CD4-positive, alpha-beta memory T cell (primary cell): Measurements from ENCODE around the gene ECSCR. TPM values are rescaled to one million over a fixed set of nuclear protein-coding genes. Genes with fewer than 3 reads are reported as not detected.

Source experiments
- CTCF ChIA-PET: fragments of 350-600 bp; sonication (Branson Sonifier 250); formaldehyde crosslinking; loops from one replicate; lab custom pipeline; 2021; ENCODE audit warnings: inconsistent platforms; ENCODE audit not compliant: partially characterized antibody; lab: Charles Lee
- POLR2A ChIA-PET: fragments of 350-600 bp; sonication (Branson Sonifier 250); formaldehyde crosslinking; loops from one replicate; lab custom pipeline; 2021; ENCODE audit not compliant: partially characterized antibody; lab: Charles Lee
- DNase-seq, 5 donors: peaks; one replicate each; pipeline versions ENCODE4 v3.0.0 to v3.0.0-alpha.2; 2020 to 2022; ENCODE audit warnings: mixed read lengths in 1 of 5
- H3K27ac ChIP-seq: one replicate; pipeline ENCODE4 v1.7.0; 2013; ENCODE audit warnings: low read depth, low read length
- H3K27me3 ChIP-seq: 2 replicates; pipeline ENCODE4 v1.7.0; 2013; ENCODE audit warnings: mild to moderate bottlenecking, low read length, moderate library complexity; ENCODE audit not compliant: insufficient read depth
- H3K36me3 ChIP-seq: 2 replicates; pipeline ENCODE4 v1.7.0; 2013; ENCODE audit warnings: mild to moderate bottlenecking, low read length, moderate library complexity; ENCODE audit not compliant: insufficient read depth
- H3K4me1 ChIP-seq: 2 replicates; pipeline ENCODE4 v1.7.0; 2013; ENCODE audit warnings: mild to moderate bottlenecking, low read length, moderate library complexity; ENCODE audit not compliant: insufficient read depth
- H3K4me3 ChIP-seq, 2 donors: one replicate each; pipeline ENCODE4 v1.7.0; 2013; ENCODE audit warnings: low read length in 2 of 2, mild to moderate bottlenecking in 1 of 2
- H3K9me3 ChIP-seq, 2 donors: one replicate each; pipeline ENCODE4 v1.7.0; 2013; ENCODE audit warnings: low read length in 2 of 2, control low read depth in 1 of 2; ENCODE audit not compliant: control insufficient read depth in 1 of 2
- H3K27ac Mint-ChIP-seq, 7 donors: one replicate each; pipeline ENCODE4 v1.8.0; 2020 to 2021; ENCODE audit warnings: mixed read lengths in 7 of 7, mild to moderate bottlenecking in 6 of 7, inconsistent platforms in 3 of 7, moderate library complexity in 3 of 7
- H3K27me3 Mint-ChIP-seq, 2 donors: one replicate each; pipeline ENCODE4 v1.8.0; 2020 to 2021; ENCODE audit warnings: mixed read lengths in 2 of 2
- H3K36me3 Mint-ChIP-seq, 2 donors: one replicate each; pipeline ENCODE4 v1.8.0; 2020 to 2021; ENCODE audit warnings: mixed read lengths in 2 of 2, inconsistent platforms in 1 of 2, mild to moderate bottlenecking in 1 of 2
- H3K4me1 Mint-ChIP-seq, 4 donors: one replicate each; pipeline ENCODE4 v1.8.0; 2020 to 2021; ENCODE audit warnings: mixed read lengths in 4 of 4, mild to moderate bottlenecking in 1 of 4
- H3K4me3 Mint-ChIP-seq, 8 donors: one replicate each; pipeline ENCODE4 v1.8.0; 2020 to 2021; ENCODE audit warnings: mixed read lengths in 8 of 8, mild to moderate bottlenecking in 7 of 8, moderate library complexity in 6 of 8, inconsistent platforms in 3 of 8
- H3K9me3 Mint-ChIP-seq, 8 donors: one replicate each; pipeline ENCODE4 v1.8.0; 2020 to 2021; ENCODE audit warnings: mixed read lengths in 8 of 8, mild to moderate bottlenecking in 5 of 8, inconsistent platforms in 3 of 8, moderate library complexity in 1 of 8
- intact Hi-C: fragments of 100-400 bp; cut with micrococcal nuclease; formaldehyde crosslinking; loops from one replicate; pipeline ENCODE4 v1.15.1; 2023
- polyA plus RNA-seq, 2 donors: library from polyadenylated mRNA; unstranded; fragments of 300-500 nt; fragmentation: Illumina TruSeq; gene quantifications; one replicate each; pipeline ENCODE4 v1.2.3, GENCODE V29; 2021
- total RNA-seq, 2 experiments: library from RNA; stranded (reverse); gene quantifications; one replicate each; pipeline ENCODE4 v1.2.3, GENCODE V29; 2021

Gene ECSCR
- total and polyA plus RNA-seq, 4 experiments from 2014 or later: 0.32 to 0.33 TPM; not detected in 2

DNA sequence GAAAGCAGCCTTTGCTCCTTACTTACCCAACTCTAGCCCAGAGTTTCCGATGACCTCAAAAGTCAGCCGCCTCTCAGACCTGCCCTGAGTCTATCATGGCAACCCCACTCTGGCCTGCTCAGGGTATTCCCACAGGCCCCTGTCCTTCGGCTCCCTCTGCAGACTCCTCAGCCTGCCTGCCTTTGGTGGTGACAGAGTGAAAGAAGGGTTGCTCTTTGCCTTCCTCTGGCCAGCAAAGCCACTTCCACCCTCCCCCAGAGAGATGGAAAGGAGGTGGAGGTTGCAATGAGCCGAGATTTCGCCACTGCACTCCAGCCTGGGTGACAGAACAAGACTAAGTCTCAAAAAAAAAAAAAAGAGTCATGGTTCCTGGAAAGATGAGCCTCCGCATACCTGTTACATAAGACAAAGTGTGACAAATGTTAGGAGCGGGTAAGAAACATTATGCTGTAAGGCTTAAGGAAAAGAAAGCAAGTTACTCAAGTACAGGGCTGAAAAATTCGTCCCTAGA, 5.9 kb upstream of the ECSCR start:
- H3K4me3 Mint-ChIP-seq: peak overlapping the region in 7 of 8 donors; percentile 38 to 84 (median 71)
- peaks cover 32 to 55% (median 45%) of the 10 kb centered on the region in 4 donors for H3K4me1 Mint-ChIP-seq
- H3K27ac Mint-ChIP-seq: peak overlapping the region; percentile 67 to 94 (median 85)
- Histone ChIP-seq H3K36me3 (no peaks in the 10 kb centered on the region), H3K9me3 (no peaks in the 10 kb centered on the region), H3K27ac (no peak overlapping the region), H3K4me3 (no peak overlapping the region), H3K4me1 (peaks cover 54% of the 10 kb centered on the region), H3K27me3 (no peaks in the 10 kb centered on the region)
- intact Hi-C loops: no loop called here
- ChIA-PET CTCF (no interaction called here), POLR2A (interaction anchor here (1.5 to 9.4 kb wide), 4 partner anchors 10 to 30 kb away, joined by 4 to 131 read pairs (median 28); partner anchors contain the start of genes DNAJC18 and STING1)
- H3K36me3 Mint-ChIP-seq: peaks cover 0 to 4% of the 10 kb centered on the region in 2 donors
- no peaks in the 10 kb centered on the region for H3K27me3 Mint-ChIP-seq
- DNase-seq: no peak
- H3K9me3 Mint-ChIP-seq: no peaks in the 10 kb centered on the region

DNA sequence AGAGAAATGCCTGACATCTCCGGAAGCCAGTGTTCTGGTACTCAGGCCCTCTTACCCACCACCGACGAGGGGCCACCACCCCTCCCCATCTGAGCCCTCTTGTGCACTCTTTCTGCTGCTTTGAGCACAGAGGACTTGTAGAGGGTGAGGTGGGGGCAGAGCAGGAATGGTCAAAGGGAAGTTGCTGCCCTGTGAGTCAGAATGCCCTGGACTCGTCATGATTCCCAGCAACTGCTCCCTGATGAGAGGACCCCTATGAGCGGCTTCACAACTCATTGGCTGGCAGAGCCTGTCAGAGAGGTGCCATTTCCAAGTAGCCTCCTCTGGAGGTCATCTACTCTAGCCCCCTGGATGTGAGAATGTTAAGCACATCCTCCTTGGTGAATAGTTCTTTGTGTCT, 845 bp downstream of the ECSCR start:
- no peaks in the 10 kb centered on the region for H3K27me3 ChIP-seq
- H3K4me3 Mint-ChIP-seq: no peak overlapping the region
- peak overlapping the region in 3 of 7 donors; percentile 4 to 91 (median 15) for H3K27ac Mint-ChIP-seq
- no peak overlapping the region for H3K27ac ChIP-seq
- no peak for DNase-seq
- ChIA-PET POLR2A (interaction anchor here (1.6 to 10.1 kb wide), 3 partner anchors 9 to 20 kb away, joined by 6 to 171 read pairs (median 82); partner anchors contain the start of genes DNAJC18, SMIM33 and STING1), CTCF (interaction anchor here (1.5 kb wide), 1 partner anchor 23 kb away, joined by 3 read pairs; the partner anchor contains the start of gene DNAJC18)
- intact Hi-C loops: no loop called here
- no peaks in the 10 kb centered on the region for H3K36me3 ChIP-seq
- H3K4me3 ChIP-seq: no peak overlapping the region
- H3K27me3 Mint-ChIP-seq: no peaks in the 10 kb centered on the region
- H3K4me1 ChIP-seq: peaks cover 46% of the 10 kb centered on the region
- H3K9me3 ChIP-seq: no peaks in the 10 kb centered on the region
- H3K9me3 Mint-ChIP-seq: peaks cover 0 to 2% (median 0%) of the 10 kb centered on the region in 8 donors
- H3K36me3 Mint-ChIP-seq: no peaks in the 10 kb centered on the region
- H3K4me1 Mint-ChIP-seq: peaks cover 21 to 42% (median 36%) of the 10 kb centered on the region in 4 donors

DNA sequence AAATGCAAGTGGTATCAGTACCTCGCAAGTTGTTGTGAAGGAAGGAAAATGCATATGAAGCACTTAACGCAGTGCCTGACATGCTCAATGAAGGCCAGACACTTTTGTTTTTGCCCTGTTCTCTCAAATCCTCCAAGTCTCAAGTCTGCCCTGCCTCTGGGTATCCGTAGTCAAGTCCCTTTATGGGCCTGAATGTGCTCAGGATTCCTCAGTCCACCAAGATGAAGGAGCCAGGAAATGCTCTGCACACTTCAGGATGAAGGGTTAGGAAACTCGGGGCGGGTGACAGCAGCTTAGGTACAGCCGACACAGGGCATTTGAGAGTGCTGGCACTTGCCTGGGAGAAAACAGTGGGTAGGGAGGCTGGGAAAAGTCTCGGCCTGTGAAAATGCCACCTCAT, 1.4 kb downstream of the ECSCR start:
- Histone ChIP-seq H3K27me3 (no peaks in the 10 kb centered on the region), H3K27ac (no peak overlapping the region), H3K9me3 (no peaks in the 10 kb centered on the region), H3K36me3 (no peaks in the 10 kb centered on the region), H3K4me3 (no peak overlapping the region), H3K4me1 (peaks cover 49% of the 10 kb centered on the region)
- no peaks in the 10 kb centered on the region for H3K36me3 Mint-ChIP-seq
- POLR2A ChIA-PET: interaction anchor here (1.6 to 10.1 kb wide), 3 partner anchors 10 to 20 kb away, joined by 6 to 171 read pairs (median 82); partner anchors contain the start of genes DNAJC18, SMIM33 and STING1
- intact Hi-C loops: no loop called here
- H3K9me3 Mint-ChIP-seq: peaks cover 0 to 2% (median 0%) of the 10 kb centered on the region in 8 donors
- H3K27me3 Mint-ChIP-seq: no peaks in the 10 kb centered on the region
- CTCF ChIA-PET: interaction anchor here (0.5 to 1.5 kb wide), 3 partner anchors 9 to 39 kb away, joined by 3 to 4 read pairs (median 4); partner anchors contain the start of gene DNAJC18
- no peak for DNase-seq
- peaks cover 26 to 47% (median 40%) of the 10 kb centered on the region in 4 donors for H3K4me1 Mint-ChIP-seq
- H3K27ac Mint-ChIP-seq: peak overlapping the region; percentile 15 to 91 (median 70)
- peak overlapping the region in 1 of 8 donors; percentile 54 for H3K4me3 Mint-ChIP-seq

DNA sequence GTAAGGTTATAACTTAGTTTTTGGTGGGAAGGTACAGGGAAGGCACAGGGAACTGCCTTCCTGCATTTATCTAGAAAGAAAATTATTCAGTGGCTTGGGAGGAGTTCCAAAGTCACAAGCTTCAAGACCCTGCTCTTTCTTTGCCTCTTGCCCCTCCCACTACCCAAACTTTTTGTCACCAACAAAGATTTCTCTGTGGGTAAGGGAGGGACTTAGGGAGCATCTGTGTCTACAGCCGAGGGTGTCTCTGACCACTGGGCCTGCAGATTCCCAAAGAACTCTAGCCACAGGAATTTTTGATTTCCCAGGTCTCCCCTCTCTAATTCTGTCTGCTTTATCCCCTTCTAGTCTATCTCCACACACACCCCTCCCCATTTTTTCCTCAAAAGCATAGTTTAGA, 2.1 kb downstream of the ECSCR start:
- ChIA-PET CTCF (interaction anchor here (1.0 to 3.6 kb wide), 3 partner anchors 16 to 53 kb away, joined by 3 to 32 read pairs (median 4); no protein-coding TSS in a partner anchor), POLR2A (interaction anchor here (2.1 to 10.1 kb wide), 5 partner anchors 11 to 57 kb away, joined by 5 to 171 read pairs (median 54); partner anchors contain the start of genes DNAJC18, SMIM33, SPATA24 and STING1)
- peak overlapping the region in 1 of 8 donors; percentile 54 for H3K4me3 Mint-ChIP-seq
- H3K27ac ChIP-seq: no peak overlapping the region
- no peaks in the 10 kb centered on the region for H3K36me3 ChIP-seq
- no peaks in the 10 kb centered on the region for H3K27me3 ChIP-seq
- no peak overlapping the region for H3K4me3 ChIP-seq
- H3K36me3 Mint-ChIP-seq: no peaks in the 10 kb centered on the region
- H3K9me3 ChIP-seq: no peaks in the 10 kb centered on the region
- peaks cover 0 to 2% (median 0%) of the 10 kb centered on the region in 8 donors for H3K9me3 Mint-ChIP-seq
- H3K27ac Mint-ChIP-seq: peak overlapping the region; percentile 68 to 97 (median 91)
- peaks cover 49% of the 10 kb centered on the region for H3K4me1 ChIP-seq
- no peaks in the 10 kb centered on the region for H3K27me3 Mint-ChIP-seq
- peaks cover 26 to 52% (median 41%) of the 10 kb centered on the region in 4 donors for H3K4me1 Mint-ChIP-seq
- intact Hi-C loops: no loop called here
- no peak for DNase-seq

DNA sequence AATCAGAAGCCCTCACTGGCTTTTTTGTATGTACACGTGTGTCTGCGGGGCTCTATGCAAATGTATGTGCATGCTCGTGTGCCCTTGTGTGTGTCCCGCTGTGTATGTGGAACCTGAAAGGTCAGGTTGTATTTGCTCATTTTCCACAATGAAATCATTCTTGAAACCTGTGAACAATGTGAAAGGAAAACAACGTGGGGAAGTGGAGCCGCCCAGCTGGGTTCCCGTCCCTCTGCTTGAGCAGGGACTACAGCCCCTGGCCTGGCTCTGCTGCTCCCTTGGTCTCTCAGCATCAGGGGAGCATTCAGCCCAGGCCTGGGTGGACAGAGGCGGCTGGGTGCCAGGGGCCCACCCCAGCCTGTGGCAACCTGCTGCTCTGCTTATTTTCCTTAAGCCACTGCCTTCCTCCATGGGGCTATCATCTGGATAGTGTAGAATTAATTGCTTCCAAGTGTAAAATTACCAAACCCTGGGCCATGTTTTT, 3.0 kb downstream of the ECSCR start:
- peak overlapping the region; percentile 91 to 98 (median 96) for H3K27ac Mint-ChIP-seq
- peak in 1 of 5 donors; percentile 57 for DNase-seq
- H3K27me3 ChIP-seq: no peaks in the 10 kb centered on the region
- H3K4me3 ChIP-seq: peak overlapping the region in 1 of 2 donors; percentile 20
- peak overlapping the region in 6 of 8 donors; percentile 12 to 89 (median 62) for H3K4me3 Mint-ChIP-seq
- H3K9me3 ChIP-seq: no peaks in the 10 kb centered on the region
- H3K4me1 ChIP-seq: peaks cover 53% of the 10 kb centered on the region
- H3K27me3 Mint-ChIP-seq: no peaks in the 10 kb centered on the region
- POLR2A ChIA-PET: interaction anchor here (1.3 to 10.1 kb wide), 9 partner anchors 8 to 58 kb away, joined by 4 to 171 read pairs (median 10); partner anchors contain the start of genes DNAJC18, SMIM33, SPATA24 and STING1
- no peaks in the 10 kb centered on the region for H3K36me3 Mint-ChIP-seq
- intact Hi-C loops: no loop called here
- peak overlapping the region; percentile 68 for H3K27ac ChIP-seq
- peaks cover 33 to 61% (median 48%) of the 10 kb centered on the region in 4 donors for H3K4me1 Mint-ChIP-seq
- H3K36me3 ChIP-seq: no peaks in the 10 kb centered on the region
- H3K9me3 Mint-ChIP-seq: peaks cover 0 to 2% (median 0%) of the 10 kb centered on the region in 8 donors
- CTCF ChIA-PET: interaction anchor here (1.2 to 3.6 kb wide), 4 partner anchors 16 to 58 kb away, joined by 3 to 32 read pairs (median 8); partner anchors contain the start of gene STING1

DNA sequence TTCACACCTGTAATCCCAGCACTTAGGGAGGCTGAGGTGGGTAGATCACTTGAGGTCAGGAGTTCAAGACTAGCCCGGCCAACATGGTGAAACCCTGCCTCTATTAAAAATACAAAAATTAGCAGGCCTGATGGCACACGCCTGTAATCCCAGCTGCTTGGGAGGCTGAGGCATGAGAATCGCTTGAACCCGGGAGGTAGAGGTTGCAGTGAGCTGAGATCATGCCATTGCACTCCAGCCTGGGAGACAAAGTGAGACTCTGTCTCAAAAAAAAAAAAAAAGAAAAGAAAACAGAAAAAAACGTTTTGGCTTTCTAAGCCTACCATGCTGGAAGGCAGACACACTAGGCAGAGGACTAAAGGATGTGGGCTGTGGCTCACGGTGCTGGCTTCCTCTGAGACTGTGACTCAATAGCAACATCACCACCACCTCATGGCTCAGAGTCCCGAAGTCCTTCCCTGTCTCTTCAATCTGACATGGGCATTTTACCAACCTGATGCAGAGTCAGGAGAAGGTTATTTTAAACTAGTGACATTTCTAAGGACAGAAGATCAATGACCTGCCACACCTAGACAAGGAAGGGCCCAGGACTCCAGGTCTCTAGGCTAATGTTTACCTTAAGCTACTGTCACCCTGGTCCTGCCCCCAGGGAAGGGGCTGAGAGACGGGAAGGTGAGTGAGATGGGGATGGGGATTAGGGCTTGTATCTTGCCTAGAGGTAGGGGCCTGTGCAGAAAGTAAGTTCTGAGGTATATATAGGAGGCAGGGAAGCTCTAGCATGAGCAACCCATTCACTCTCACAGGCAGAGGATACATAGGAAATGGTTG, 3.7 kb downstream of the ECSCR start:
- intact Hi-C loops: loop anchor here (1.0 kb wide), 5 partner anchors 12 to 55 kb away; partner anchors contain the start of genes DNAJC18 and STING1
- Histone ChIP-seq H3K27me3 (no peaks in the 10 kb centered on the region), H3K9me3 (no peaks in the 10 kb centered on the region), H3K4me3 (peak overlapping the region in 1 of 2 donors; percentile 20), H3K36me3 (no peaks in the 10 kb centered on the region), H3K4me1 (peaks cover 60% of the 10 kb centered on the region), H3K27ac (peak overlapping the region; percentile 68)
- Mint-ChIP-seq H3K9me3 (peaks cover 0 to 2% (median 0%) of the 10 kb centered on the region in 8 donors), H3K36me3 (no peaks in the 10 kb centered on the region), H3K4me1 (peaks cover 39 to 68% (median 53%) of the 10 kb centered on the region in 4 donors), H3K27ac (peak overlapping the region; percentile 91 to 98 (median 96)), H3K4me3 (peak overlapping the region in 7 of 8 donors; percentile 64 to 89 (median 76)), H3K27me3 (no peaks in the 10 kb centered on the region)
- POLR2A ChIA-PET: interaction anchor here (0.5 to 10.1 kb wide), 12 partner anchors 9 to 183 kb away, joined by 3 to 171 read pairs (median 6); partner anchors contain the start of genes DNAJC18, SMIM33, SPATA24 and STING1
- DNase-seq: peak; percentile 83 to 94 (median 86)
- CTCF ChIA-PET: interaction anchor here (0.9 to 3.6 kb wide), 10 partner anchors 11 to 174 kb away, joined by 3 to 32 read pairs (median 4); partner anchors contain the start of genes DNAJC18 and STING1
